Central memory CD8-positive, alpha-beta T cell (primary cell): ENCODE results near the gene DDX59.

Source experiments
- ATAC-seq: fragments of 150-1000 bp; cut with Tn5 transposase; replicated peaks from 2 replicates; pipeline ENCODE4 v1.10.0; 2022; ENCODE audit warnings: mild to moderate bottlenecking, moderate FRiP score, moderate number of reproducible peaks; ENCODE audit not compliant: poor library complexity, severe bottlenecking; ENCODE audit errors: extremely low read depth
- DNase-seq, 2 donors: peaks; one replicate each; pipeline ENCODE4 v3.0.0; 2021; ENCODE audit warnings: low spot score in 2 of 2
- H3K27ac Mint-ChIP-seq: one replicate; pipeline ENCODE4 v1.8.0; 2022; ENCODE audit warnings: low read depth, mild to moderate bottlenecking, moderate library complexity, mixed read lengths
- H3K27me3 Mint-ChIP-seq: one replicate; pipeline ENCODE4 v1.8.0; 2022; ENCODE audit warnings: mixed read lengths
- H3K36me3 Mint-ChIP-seq: one replicate; pipeline ENCODE4 v1.8.0; 2022; ENCODE audit warnings: mild to moderate bottlenecking, moderate library complexity, mixed read lengths; ENCODE audit not compliant: insufficient read depth
- H3K4me1 Mint-ChIP-seq: one replicate; pipeline ENCODE4 v1.8.0; 2022; ENCODE audit warnings: mixed read lengths
- H3K4me3 Mint-ChIP-seq: one replicate; pipeline ENCODE4 v1.8.0; 2022; ENCODE audit warnings: mild to moderate bottlenecking, moderate library complexity, mixed read lengths
- H3K9me3 Mint-ChIP-seq: one replicate; pipeline ENCODE4 v1.8.0; 2022; ENCODE audit warnings: mixed read lengths

Gene DDX59

DNA sequence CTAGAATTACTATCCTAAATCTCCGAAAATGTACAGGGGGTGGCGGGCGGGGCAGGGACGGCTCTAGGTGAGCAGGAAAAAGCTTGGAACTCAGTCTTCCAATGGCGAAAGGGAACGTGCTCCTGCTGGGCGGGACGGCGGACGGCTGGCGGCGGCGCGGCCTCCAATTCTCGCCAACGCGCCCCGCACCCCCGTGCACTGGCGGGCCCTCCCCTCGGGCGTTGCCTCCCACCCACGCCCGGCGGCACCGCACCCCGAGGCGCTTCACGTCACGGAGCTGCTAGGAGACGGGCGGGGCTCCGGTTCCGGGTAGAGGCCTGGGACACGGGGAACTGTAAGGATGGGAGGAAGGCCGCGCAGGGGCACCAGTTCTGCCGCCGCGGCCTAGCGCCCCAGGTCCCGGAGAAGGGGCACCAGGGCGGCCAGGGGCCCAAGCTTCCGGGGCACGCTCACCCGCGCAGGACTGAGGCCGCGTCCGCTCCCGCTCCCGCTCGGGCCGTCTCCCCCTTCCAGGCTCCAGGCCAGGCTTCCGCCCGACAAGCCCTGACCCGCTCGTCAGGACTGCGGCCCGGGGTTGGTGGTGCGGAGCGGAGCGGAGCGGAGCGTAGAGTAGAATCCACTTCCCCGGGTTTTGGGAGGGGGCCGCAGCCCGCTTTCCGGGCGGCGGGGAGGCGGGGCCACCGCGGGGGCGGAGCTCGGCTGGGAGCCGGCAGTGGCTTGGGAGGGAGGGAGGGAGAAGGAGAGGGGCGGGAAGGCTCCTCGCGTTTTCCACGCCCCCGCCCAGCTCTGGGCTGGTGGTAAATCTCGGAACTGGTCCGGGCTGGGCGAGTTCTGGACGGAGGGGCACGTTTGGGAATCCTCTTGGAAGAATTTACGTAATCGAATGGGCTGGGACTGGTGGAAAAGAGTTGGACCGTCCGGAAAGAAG lies at the start of gene DDX59:
Gene DDX59 (minus strand): TSS at position 594 of the 928 bp plus-strand sequence. CDS start 3,167 bp downstream, outside the sequence.
- Mint-ChIP-seq H3K4me1 (peaks cover 45% of the 10 kb centered on the region), H3K9me3 (no peaks in the 10 kb centered on the region), H3K27me3 (no peaks in the 10 kb centered on the region), H3K4me3 (peak within 1 kb of the TSS; percentile 94), H3K27ac (peak within 1 kb of the TSS; percentile 93), H3K36me3 (peaks cover 19% of the 10 kb centered on the region)
- peak; percentile 69 to 78 for DNase-seq
- ATAC-seq = peak; percentile 84

DNA sequence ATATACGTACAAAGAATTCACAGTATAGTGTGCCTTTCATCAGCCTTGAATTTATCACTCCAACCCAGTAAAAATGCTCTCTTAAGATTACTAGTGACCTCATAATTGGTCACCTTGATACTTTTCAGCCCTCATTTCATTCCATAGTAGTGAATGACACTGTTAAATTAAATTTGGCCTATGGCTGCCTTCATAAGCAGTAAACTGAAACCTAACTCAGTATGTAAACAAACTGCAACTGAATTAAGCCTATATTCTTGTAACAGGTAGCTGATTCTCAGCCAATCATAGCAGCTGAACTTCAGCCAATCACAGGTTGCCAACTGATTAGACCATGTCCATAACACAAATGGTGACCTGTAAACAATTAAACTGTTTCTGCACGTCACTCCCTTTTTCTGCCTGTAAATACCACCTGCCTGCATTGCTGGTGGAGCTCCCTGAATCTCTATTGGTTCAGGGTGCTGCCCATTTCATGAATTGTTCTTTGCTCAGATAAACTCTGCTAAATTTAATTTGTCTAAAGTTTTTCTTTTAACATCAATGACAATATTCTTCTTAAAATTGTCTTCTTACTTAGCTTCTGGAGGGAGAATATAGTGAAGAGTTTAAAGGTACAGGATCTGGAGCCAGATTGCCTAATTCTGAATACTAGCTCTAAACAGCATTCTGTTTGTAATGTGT lies 44.9 kb upstream of the DDX59 start:
- H3K27me3 Mint-ChIP-seq = peaks cover 22% of the 10 kb centered on the region
- no peaks in the 10 kb centered on the region for H3K4me1 Mint-ChIP-seq
- ATAC-seq = no peak
- no peak overlapping the region for H3K27ac Mint-ChIP-seq
- H3K36me3 Mint-ChIP-seq = no peaks in the 10 kb centered on the region
- no peak overlapping the region for H3K4me3 Mint-ChIP-seq
- DNase-seq = no peak
- no peaks in the 10 kb centered on the region for H3K9me3 Mint-ChIP-seq

DNA sequence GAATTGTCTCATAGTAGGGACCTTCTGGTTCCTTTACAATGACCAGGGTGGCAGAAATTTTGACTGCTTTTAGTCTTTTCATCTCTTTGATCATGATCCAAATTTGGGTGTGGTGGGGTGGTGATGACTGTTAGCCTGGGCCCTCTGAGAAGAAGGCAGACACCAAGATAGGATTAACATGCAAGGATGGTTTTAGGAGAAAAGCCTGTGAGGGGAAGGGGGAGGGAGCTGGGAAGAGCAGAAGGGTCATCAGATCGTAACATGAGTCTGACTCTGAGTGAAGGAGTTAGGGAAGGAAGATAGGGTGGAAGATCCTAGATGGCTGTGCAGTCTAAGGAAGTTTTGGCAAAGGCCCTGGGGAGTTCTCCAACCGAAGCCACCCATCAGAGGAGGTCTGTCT lies 40.5 kb upstream of the DDX59 start:
- DNase-seq = no peak
- Mint-ChIP-seq H3K4me1 (no peaks in the 10 kb centered on the region), H3K9me3 (no peaks in the 10 kb centered on the region), H3K36me3 (no peaks in the 10 kb centered on the region), H3K27me3 (peaks cover 5% of the 10 kb centered on the region), H3K4me3 (no peak overlapping the region), H3K27ac (no peak overlapping the region)
- ATAC-seq = no peak

DNA sequence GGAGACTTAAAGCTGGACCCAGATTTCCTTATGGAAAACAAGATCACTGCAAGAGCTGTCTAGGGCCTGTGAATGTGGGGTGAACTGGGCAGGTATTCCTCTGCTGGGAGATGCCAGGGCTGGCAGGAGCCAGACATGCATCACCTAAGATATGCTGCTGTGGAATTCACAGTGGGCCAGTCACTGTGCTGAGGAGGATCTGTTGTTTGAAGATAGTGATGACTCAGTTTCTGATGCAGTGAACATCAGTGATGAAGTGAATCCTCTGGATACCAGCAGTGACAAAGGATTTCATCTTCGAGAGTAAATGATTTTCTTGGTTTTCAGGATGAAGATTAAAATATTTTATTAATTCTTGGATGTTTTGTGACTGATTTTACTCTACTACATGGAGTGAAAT lies 39.1 kb upstream of the DDX59 start:
- H3K27ac Mint-ChIP-seq = no peak overlapping the region
- H3K4me3 Mint-ChIP-seq = no peak overlapping the region
- DNase-seq (no peak), ATAC-seq (no peak)
- no peaks in the 10 kb centered on the region for H3K27me3 Mint-ChIP-seq
- H3K9me3 Mint-ChIP-seq = no peaks in the 10 kb centered on the region
- H3K4me1 Mint-ChIP-seq = no peaks in the 10 kb centered on the region
- H3K36me3 Mint-ChIP-seq = no peaks in the 10 kb centered on the region

DNA sequence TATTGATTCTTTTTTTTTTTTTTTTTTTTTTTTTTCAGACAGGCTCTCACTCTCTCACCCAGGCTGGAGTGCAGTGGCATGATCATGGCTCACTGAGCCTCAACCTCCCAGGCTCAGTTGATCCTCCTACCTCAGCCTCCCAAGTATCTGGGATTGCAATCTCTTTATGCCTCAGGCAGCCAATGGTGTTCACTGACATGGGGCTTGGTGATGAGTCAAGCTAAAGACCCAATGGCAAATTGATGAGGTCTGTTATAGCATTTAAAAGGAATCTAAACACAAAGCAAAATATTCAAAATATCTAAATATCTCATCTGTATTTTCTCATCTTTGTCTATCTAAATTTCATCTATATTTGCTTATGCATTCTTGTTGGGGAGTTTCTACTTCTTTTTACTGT lies 38.5 kb upstream of the DDX59 start:
- H3K4me3 Mint-ChIP-seq = no peak overlapping the region

DNA sequence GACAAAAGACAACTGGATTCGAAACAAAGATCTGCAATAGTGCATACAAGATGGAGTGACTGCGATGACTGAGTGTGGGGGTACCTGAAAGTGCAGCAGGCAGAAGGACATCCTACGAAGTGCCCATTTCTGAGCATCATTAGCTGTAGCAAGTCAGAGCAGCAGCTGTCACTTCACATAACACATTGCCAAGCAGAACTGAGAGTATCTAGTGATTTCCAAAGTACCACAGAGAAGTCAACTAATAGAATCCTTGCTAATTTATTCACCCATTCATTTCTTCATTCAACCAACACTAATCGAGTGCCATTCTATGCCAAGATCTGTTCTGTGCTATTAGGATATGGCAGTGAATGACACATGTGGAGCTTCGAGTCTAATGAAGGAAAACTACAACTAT lies 37.4 kb upstream of the DDX59 start:
- no peak overlapping the region for H3K4me3 Mint-ChIP-seq
- no peaks in the 10 kb centered on the region for H3K9me3 Mint-ChIP-seq
- H3K4me1 Mint-ChIP-seq = no peaks in the 10 kb centered on the region
- H3K36me3 Mint-ChIP-seq = no peaks in the 10 kb centered on the region
- DNase-seq (no peak), ATAC-seq (no peak)
- H3K27ac Mint-ChIP-seq = no peak overlapping the region
- no peaks in the 10 kb centered on the region for H3K27me3 Mint-ChIP-seq

More for the DNA sequence above, 38.5 kb upstream of the DDX59 start:
- no peak for DNase-seq
- Mint-ChIP-seq H3K9me3 (no peaks in the 10 kb centered on the region), H3K27ac (no peak overlapping the region), H3K36me3 (no peaks in the 10 kb centered on the region), H3K27me3 (no peaks in the 10 kb centered on the region), H3K4me1 (no peaks in the 10 kb centered on the region)
- ATAC-seq = no peak

DNA sequence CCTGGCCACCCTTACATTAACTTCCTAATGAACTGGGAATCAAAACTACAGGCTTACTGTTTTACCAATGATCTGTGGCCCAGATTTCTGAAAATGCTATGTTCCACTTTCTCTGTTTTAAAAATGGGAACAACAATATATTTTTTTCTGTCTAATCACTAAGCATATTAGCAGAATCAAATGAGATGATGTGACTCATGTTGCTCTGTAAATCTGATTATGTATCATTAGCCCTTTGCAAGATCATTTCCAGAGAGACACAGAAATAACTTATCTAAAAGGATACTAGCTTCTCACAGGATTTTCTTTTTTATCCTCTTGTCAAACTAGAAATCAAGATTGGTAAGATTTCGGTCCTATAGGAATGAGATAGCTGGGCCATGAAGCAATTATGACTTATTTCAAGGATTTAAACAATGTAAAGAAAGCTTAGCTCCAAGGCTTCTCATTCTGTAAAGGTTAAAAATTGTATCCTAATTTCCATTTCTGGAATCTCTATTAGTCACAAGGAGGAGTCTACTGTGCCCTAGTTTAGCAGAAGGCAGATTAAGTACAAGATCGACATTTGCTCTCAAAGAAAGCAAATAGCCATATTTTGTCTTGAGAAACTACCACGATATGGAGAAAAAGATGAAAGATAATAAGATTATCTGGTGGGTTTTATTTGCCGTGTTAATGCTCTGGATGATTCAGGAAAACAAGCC lies 36.6 kb upstream of the DDX59 start:
- Mint-ChIP-seq H3K27me3 (no peaks in the 10 kb centered on the region), H3K27ac (no peak overlapping the region), H3K9me3 (no peaks in the 10 kb centered on the region), H3K36me3 (no peaks in the 10 kb centered on the region), H3K4me3 (no peak overlapping the region), H3K4me1 (no peaks in the 10 kb centered on the region)
- DNase-seq (no peak), ATAC-seq (no peak)

DNA sequence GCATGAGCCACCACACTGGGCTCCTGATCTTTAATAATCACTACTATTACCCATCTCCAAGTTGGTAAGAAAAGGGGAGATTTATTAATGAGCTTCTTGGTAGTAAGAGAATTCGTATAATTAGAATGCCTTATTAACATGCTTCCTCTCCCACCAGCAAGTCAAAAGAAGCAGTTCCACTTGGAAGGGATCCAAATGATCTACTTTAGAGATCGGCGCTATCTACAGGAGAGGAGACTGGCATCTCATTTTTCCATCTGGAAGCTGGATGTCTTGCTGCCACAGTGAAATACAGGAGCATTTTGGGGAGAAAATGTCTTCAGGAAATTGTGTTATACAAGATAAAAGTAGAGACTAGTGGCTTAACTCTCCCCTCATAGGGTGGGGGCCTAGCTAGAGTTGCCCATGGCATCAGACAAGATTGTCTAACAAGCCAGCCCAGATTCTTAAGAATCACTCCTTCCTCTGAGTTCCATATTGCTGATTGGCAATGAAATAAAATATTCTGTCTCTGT lies 35.3 kb upstream of the DDX59 start:
- Mint-ChIP-seq H3K4me1 (no peaks in the 10 kb centered on the region), H3K4me3 (no peak overlapping the region)
- DNase-seq = no peak

DNA sequence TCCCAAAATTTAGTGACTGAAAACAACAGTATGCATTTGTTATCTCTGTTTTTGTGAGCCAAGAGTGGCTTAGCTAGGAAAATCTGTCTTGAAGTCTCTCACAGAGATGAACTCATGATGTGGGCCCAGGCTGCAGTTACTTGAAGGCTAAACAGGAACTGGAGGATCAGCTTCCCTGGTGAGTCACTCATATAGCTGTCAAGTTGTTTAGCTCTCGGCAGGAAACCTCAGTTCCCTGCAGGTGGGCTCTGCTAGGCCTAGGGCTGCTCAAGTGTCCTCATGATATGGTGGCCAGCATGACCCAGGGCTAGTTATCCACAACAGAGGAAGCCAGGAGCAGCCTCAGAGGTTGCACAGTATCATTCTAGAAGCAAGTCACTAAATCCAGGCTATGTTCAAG lies 30.2 kb upstream of the DDX59 start:
- Mint-ChIP-seq H3K4me1 (no peaks in the 10 kb centered on the region), H3K4me3 (no peak overlapping the region), H3K9me3 (no peaks in the 10 kb centered on the region), H3K36me3 (peaks cover 1% of the 10 kb centered on the region), H3K27ac (no peak overlapping the region), H3K27me3 (peaks cover 19% of the 10 kb centered on the region)
- DNase-seq = no peak
- ATAC-seq = no peak

More for the DNA sequence above, 35.3 kb upstream of the DDX59 start:
- Mint-ChIP-seq H3K27me3 (no peaks in the 10 kb centered on the region), H3K27ac (no peak overlapping the region), H3K36me3 (peaks cover 1% of the 10 kb centered on the region), H3K9me3 (no peaks in the 10 kb centered on the region)
- no peak for ATAC-seq

DNA sequence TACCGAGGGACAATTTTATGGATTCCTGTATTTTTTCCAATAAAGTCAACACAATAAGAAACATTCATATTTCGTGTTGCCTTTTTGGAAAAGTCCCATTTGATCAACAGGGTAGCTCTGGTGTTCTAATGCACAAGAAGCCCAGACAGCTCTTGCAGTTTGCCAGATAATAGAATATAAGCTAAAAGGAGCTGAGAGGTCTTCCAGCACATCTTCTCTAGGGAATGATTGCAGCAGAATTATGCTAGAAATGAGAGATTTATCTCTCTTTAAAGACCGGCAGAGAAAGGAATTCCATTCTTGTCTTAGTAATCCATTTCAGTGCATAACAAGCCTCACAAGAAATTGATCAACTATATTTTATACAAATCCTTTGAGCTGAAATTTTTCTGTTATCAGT lies 25.0 kb upstream of the DDX59 start:
- DNase-seq (no peak), ATAC-seq (no peak)
- Mint-ChIP-seq H3K4me1 (no peaks in the 10 kb centered on the region), H3K27me3 (peaks cover 19% of the 10 kb centered on the region), H3K27ac (no peak overlapping the region), H3K9me3 (no peaks in the 10 kb centered on the region), H3K4me3 (no peak overlapping the region), H3K36me3 (no peaks in the 10 kb centered on the region)

DNA sequence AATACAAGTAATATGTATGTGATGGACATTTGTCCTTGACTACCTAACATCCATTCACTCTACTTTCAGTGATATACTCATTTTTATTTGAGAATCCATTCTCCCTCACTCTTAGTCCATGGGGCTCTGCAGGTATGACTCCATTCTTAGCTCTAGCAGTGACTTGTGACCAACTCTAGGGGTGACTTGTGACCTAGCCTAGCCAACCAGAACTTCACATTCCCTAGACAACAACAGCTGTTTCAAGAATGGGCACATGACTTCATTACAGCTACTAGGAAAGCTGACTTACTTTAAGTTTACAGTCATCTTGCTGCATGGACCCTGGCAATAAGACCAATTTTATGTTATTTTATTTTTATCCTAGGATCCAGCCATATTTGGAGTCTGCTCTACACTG lies 23.6 kb upstream of the DDX59 start:
- Mint-ChIP-seq H3K4me1 (no peaks in the 10 kb centered on the region), H3K4me3 (no peak overlapping the region), H3K27ac (no peak overlapping the region), H3K27me3 (peaks cover 15% of the 10 kb centered on the region), H3K9me3 (no peaks in the 10 kb centered on the region), H3K36me3 (no peaks in the 10 kb centered on the region)
- no peak for DNase-seq
- no peak for ATAC-seq

DNA sequence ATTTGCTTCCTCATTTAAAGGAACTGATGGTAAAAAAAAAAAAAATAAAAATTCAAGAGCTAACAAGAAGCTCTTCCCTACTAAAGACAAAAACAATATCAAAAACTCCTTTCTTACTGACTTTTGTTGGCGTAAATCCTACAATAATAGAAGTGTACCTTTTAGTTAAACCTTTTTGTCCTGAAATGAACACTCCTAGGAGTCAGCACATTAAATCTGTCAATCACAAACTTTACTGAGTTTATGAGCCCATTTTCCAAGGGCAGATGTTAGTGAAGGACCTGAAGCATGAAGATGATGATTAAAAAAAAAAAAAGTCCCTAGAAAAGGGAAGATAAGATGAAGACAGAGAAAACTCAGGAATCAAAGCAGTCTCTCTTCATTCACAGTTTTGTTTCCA lies 22.6 kb upstream of the DDX59 start:
- H3K9me3 Mint-ChIP-seq = no peaks in the 10 kb centered on the region
- ATAC-seq (no peak), DNase-seq (no peak)
- H3K27ac Mint-ChIP-seq = no peak overlapping the region
- H3K4me3 Mint-ChIP-seq = no peak overlapping the region
- H3K27me3 Mint-ChIP-seq = peaks cover 15% of the 10 kb centered on the region
- H3K36me3 Mint-ChIP-seq = peaks cover 1% of the 10 kb centered on the region
- H3K4me1 Mint-ChIP-seq = no peaks in the 10 kb centered on the region
